SK-N-SH (cell line): ENCODE data around the gene CFAP20DC. TPM values are rescaled to one million over a fixed set of nuclear protein-coding genes. Genes with fewer than 3 reads are reported as not detected.
"Not testable (repeated sequence)": the region's sequence is repeated elsewhere in the genome, so short reads cannot be mapped to it uniquely, and the experiment has no call there.

ENCODE experiments used
- CTCF ChIA-PET: fragments of 300-600, 350-600 bp; formaldehyde crosslinking; extraction: SDS; loops from one replicate; lab custom pipeline; 2021; lab: Yijun Ruan, JAX
- POLR2A ChIA-PET: fragments of 350-600 bp; sonication (Branson Sonifier 250); formaldehyde crosslinking; extraction: SDS; loops from one replicate; lab custom pipeline; 2020; ENCODE audit warnings: antibody characterized with exemption, inconsistent platforms; lab: Yijun Ruan, JAX
- DNase-seq: peaks from one replicate; pipeline ENCODE4 v3.0.0; 2012
- H2AFZ ChIP-seq: fragments of 200-600 bp; sonication (generic); 2 replicates; pipeline ENCODE4 v1.8.1; 2016; ENCODE audit warnings: antibody characterized with exemption, mild to moderate bottlenecking, low read depth
- H3F3A ChIP-seq: fragments of 200-600 bp; sonication (generic); replicated peaks from 2 replicates; pipeline ENCODE3; 2016; ENCODE audit warnings: antibody characterized with exemption, mild to moderate bottlenecking; ENCODE audit not compliant: insufficient read depth
- H3K27ac ChIP-seq, 2 experiments: fragments of 200-500 bp in 1 of 2; fragments of 200-600 bp in 1 of 2; sonication (Bioruptor generic) in 1 of 2; sonication (generic), shearing (Covaris generic) in 1 of 2; 2 replicates each; pipeline versions ENCODE4 v1.5.1 to v1.6.1; 2014 to 2016; ENCODE audit warnings: low read depth in 2 of 2, inconsistent platforms in 1 of 2, low read length in 1 of 2, mild to moderate bottlenecking in 1 of 2, mixed read lengths in 1 of 2
- H3K27me3 ChIP-seq: fragments of 200-600 bp; sonication (generic), shearing (Covaris generic); 2 replicates; pipeline ENCODE4 v1.6.1; 2016; ENCODE audit warnings: mixed run types; ENCODE audit not compliant: insufficient read depth
- H3K36me3 ChIP-seq, 2 experiments: fragments of 200-500 bp in 1 of 2; fragments of 200-600 bp in 1 of 2; sonication (Bioruptor generic) in 1 of 2; sonication (generic) in 1 of 2; replicated peaks in 1 of 2; 2 replicates each; pipeline versions ENCODE3 to v1.5.1; 2014 to 2016; ENCODE audit warnings: low read length in 1 of 2, mild to moderate bottlenecking in 1 of 2; ENCODE audit not compliant: insufficient read depth in 2 of 2, control insufficient read depth in 1 of 2
- H3K4me1 ChIP-seq, 2 experiments: fragments of 200-500 bp in 1 of 2; fragments of 200-600 bp in 1 of 2; sonication (Bioruptor generic) in 1 of 2; sonication (generic), shearing (Covaris generic) in 1 of 2; 2 replicates each; pipeline versions ENCODE4 v1.5.1 to v1.6.1; 2014 to 2016; ENCODE audit warnings: low read depth in 1 of 2, low read length in 1 of 2, mixed run types in 1 of 2; ENCODE audit not compliant: insufficient read depth in 2 of 2, control insufficient read depth in 1 of 2
- H3K4me2 ChIP-seq: fragments of 200-600 bp; sonication (generic), shearing (Covaris generic); 2 replicates; pipeline ENCODE4 v1.6.1; 2017; ENCODE audit warnings: mixed run types
- H3K4me3 ChIP-seq, 2 experiments: fragments of 200-500 bp in 1 of 2; fragments of 200-600 bp in 1 of 2; sonication (Bioruptor generic) in 1 of 2; sonication (generic), shearing (Covaris generic) in 1 of 2; 2 replicates each; pipeline versions ENCODE4 v1.5.1 to v1.8.1; 2014 to 2016; ENCODE audit warnings: low read depth in 2 of 2, inconsistent platforms in 1 of 2, low read length in 1 of 2, mild to moderate bottlenecking in 1 of 2, mixed read lengths in 1 of 2, moderate library complexity in 1 of 2
- H3K79me2 ChIP-seq: fragments of 200-600 bp; sonication (generic); 2 replicates; pipeline ENCODE4 v1.8.1; 2017; ENCODE audit warnings: mild to moderate bottlenecking; ENCODE audit not compliant: insufficient read depth
- H3K9ac ChIP-seq: fragments of 200-600 bp; sonication (generic); 2 replicates; pipeline ENCODE4 v1.6.1; 2017; ENCODE audit warnings: mixed run types
- H3K9me2 ChIP-seq: fragments of 200-600 bp; sonication (generic); 2 replicates; pipeline ENCODE4 v1.6.1; 2017; ENCODE audit warnings: mixed run types
- H3K9me3 ChIP-seq: fragments of 200-600 bp; sonication (generic); 2 replicates; pipeline ENCODE4 v1.6.1; 2017; ENCODE audit warnings: mixed run types, mild to moderate bottlenecking, moderate library complexity
- H4K20me1 ChIP-seq: fragments of 200-600 bp; sonication (generic); 2 replicates; pipeline ENCODE4 v1.6.1; 2017; ENCODE audit warnings: mild to moderate bottlenecking, mixed run types; ENCODE audit not compliant: insufficient read depth
- ELF1 ChIP-seq: IDR thresholded peaks from 2 replicates; pipeline ENCODE4 v1.4.0; 2012
- EZH2phosphoT487 ChIP-seq: fragments of 200-600 bp; sonication (generic); IDR thresholded peaks from 2 replicates; pipeline ENCODE4 v1.6.1; 2017; ENCODE audit warnings: low read depth, mixed run types, mild to moderate bottlenecking, antibody characterized with exemption, moderate library complexity, borderline replicate concordance
- FOXJ3 ChIP-seq: sonication (generic); formaldehyde crosslinking; IDR thresholded peaks from 2 replicates; pipeline ENCODE4 v1.5.1; 2020; ENCODE audit warnings: mild to moderate bottlenecking, missing genetic modification reagents
- GABPA ChIP-seq: IDR thresholded peaks from 2 replicates; pipeline ENCODE4 v1.4.0; 2012; ENCODE audit warnings: low read depth, mild to moderate bottlenecking
- GATA2 ChIP-seq: sonication (generic); formaldehyde crosslinking; IDR thresholded peaks from 2 replicates; pipeline ENCODE4 v1.5.0; 2020; ENCODE audit warnings: mild to moderate bottlenecking, missing genetic modification reagents
- JUND ChIP-seq: IDR thresholded peaks from 2 replicates; pipeline ENCODE4 v1.4.0; 2012
- NRF1 ChIP-seq: IDR thresholded peaks from 2 replicates; pipeline ENCODE4 v1.6.1; 2012; ENCODE audit warnings: low read depth, mild to moderate bottlenecking, low read length
- POLR2AphosphoS5 ChIP-seq: IDR thresholded peaks from 2 replicates; pipeline ENCODE4 v1.6.1; 2012; ENCODE audit warnings: low read depth, low read length
- RAD21 ChIP-seq: IDR thresholded peaks from 2 replicates; pipeline ENCODE4 v1.6.1; 2012; ENCODE audit warnings: mild to moderate bottlenecking, low read length
- SIN3A ChIP-seq: IDR thresholded peaks from 2 replicates; pipeline ENCODE4 v1.6.1; 2012; ENCODE audit warnings: low read depth, mild to moderate bottlenecking, low read length, moderate library complexity, borderline replicate concordance
- SMC3 ChIP-seq: IDR thresholded peaks from 2 replicates; pipeline ENCODE4 v1.6.1; 2012; ENCODE audit warnings: low read depth, low read length, improper control_type of control experiment
- TAF1 ChIP-seq: IDR thresholded peaks from 2 replicates; pipeline ENCODE4 v1.6.1; 2012; ENCODE audit warnings: low read depth, mild to moderate bottlenecking, low read length, moderate library complexity, borderline replicate concordance
- TCF12 ChIP-seq: IDR thresholded peaks from 2 replicates; pipeline ENCODE4 v1.4.0; 2012
- YY1 ChIP-seq: IDR thresholded peaks from 2 replicates; pipeline ENCODE4 v1.4.0; 2012; ENCODE audit warnings: low read depth, mild to moderate bottlenecking
- WGBS: methylation state at CpG from one replicate; pipeline ENCODE4 v1.1.6; 2017; ENCODE audit warnings: low lambda C conversion rate; 5-methylcytosine and 5-hydroxymethylcytosine counted together
- polyA plus RNA-seq, 3 experiments: library from polyadenylated mRNA; depleted of rRNA; stranded (reverse); fragments of >200 nt; gene quantifications; 2 replicates each; pipeline ENCODE4 v1.2.3, GENCODE V29; 2012
- TF ChIP-seq, protein P1 (sequence below): IDR thresholded peaks from 2 replicates; pipeline ENCODE4 v1.4.0; 2012; ENCODE audit warnings: low read depth
- TF ChIP-seq, protein P2 (sequence below): fragments of 150-350 bp; IDR thresholded peaks from 2 replicates; pipeline ENCODE4 v1.6.1; 2016; ENCODE audit warnings: mild to moderate bottlenecking, low read depth, low read length
- TF ChIP-seq, protein P3 (sequence below): fragments of 150-350 bp; IDR thresholded peaks from 2 replicates; pipeline ENCODE4 v1.6.1; 2017; ENCODE audit warnings: antibody characterized with exemption, low read length, low read depth, borderline replicate concordance
- TF ChIP-seq, protein P4 (sequence below): IDR thresholded peaks from 2 replicates; pipeline ENCODE4 v1.6.1; 2012; ENCODE audit warnings: mild to moderate bottlenecking, low read depth, low read length, moderate library complexity

The CFAP20DC gene
- polyA plus RNA-seq, 1 of the 3 experiments (the other 2 are of a cell fraction): 1.8 TPM

DNA sequence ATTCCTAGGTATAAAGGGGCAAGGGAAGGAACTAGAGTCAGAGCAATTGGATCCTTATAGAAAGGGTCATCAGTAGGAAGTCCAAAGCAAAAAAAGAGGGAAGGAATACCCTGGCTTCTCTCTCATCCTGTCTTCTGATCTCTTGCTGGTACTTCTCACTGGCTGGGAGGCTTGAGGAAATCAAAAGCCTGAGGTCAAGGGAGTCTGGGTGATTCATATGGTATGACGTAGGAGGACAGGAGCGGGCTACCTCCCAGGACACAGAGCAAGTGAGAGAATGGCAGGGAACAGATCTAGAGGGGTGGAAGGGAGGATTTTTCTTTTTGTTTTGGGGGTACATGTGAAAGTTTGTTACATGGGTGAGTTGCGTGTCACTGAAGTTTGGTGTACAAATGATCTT lies 76.0 kb downstream of the CFAP20DC start:
- no peak overlapping the region for H2AFZ ChIP-seq
- DNase-seq: no peak
- CTCF ChIA-PET: no interaction called here
- H3K9ac ChIP-seq: no peak overlapping the region
- POLR2A ChIA-PET: no interaction called here
- H3K4me2 ChIP-seq: no peak overlapping the region
- H3K9me3 ChIP-seq: no peaks in the 10 kb centered on the region
- no peak overlapping the region for H3K27ac ChIP-seq
- no peak overlapping the region for H3K4me3 ChIP-seq
- no peaks in the 10 kb centered on the region for H3K79me2 ChIP-seq
- H3K27me3 ChIP-seq: no peaks in the 10 kb centered on the region
- H4K20me1 ChIP-seq: no peaks in the 10 kb centered on the region
- WGBS: 95% methylated on average over 3 of the region's 3 CpGs
- H3F3A ChIP-seq: no peaks in the 10 kb centered on the region
- no peaks in the 10 kb centered on the region for H3K9me2 ChIP-seq
- no peak for TF ChIP-seq GATA2 (CRISPR knock-in tag)
- no peak for TF ChIP-seq FOXJ3 (CRISPR knock-in tag)
- TF ChIP-seq TAF1: no peak
- no peak for TF ChIP-seq NRF1
- TF ChIP-seq, protein P1, sequence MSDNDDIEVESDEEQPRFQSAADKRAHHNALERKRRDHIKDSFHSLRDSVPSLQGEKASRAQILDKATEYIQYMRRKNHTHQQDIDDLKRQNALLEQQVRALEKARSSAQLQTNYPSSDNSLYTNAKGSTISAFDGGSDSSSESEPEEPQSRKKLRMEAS: no peak
- no peak for TF ChIP-seq SIN3A
- no peak for TF ChIP-seq GABPA
- no peak for TF ChIP-seq JUND
- no peak for TF ChIP-seq ELF1
- TF ChIP-seq, protein P2, sequence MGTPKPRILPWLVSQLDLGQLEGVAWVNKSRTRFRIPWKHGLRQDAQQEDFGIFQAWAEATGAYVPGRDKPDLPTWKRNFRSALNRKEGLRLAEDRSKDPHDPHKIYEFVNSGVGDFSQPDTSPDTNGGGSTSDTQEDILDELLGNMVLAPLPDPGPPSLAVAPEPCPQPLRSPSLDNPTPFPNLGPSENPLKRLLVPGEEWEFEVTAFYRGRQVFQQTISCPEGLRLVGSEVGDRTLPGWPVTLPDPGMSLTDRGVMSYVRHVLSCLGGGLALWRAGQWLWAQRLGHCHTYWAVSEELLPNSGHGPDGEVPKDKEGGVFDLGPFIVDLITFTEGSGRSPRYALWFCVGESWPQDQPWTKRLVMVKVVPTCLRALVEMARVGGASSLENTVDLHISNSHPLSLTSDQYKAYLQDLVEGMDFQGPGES: no peak
- no peak for TF ChIP-seq TCF12
- TF ChIP-seq SMC3: no peak
- no peak for TF ChIP-seq POLR2AphosphoS5
- TF ChIP-seq, protein P3, sequence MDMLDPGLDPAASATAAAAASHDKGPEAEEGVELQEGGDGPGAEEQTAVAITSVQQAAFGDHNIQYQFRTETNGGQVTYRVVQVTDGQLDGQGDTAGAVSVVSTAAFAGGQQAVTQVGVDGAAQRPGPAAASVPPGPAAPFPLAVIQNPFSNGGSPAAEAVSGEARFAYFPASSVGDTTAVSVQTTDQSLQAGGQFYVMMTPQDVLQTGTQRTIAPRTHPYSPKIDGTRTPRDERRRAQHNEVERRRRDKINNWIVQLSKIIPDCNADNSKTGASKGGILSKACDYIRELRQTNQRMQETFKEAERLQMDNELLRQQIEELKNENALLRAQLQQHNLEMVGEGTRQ: no peak
- no peak for TF ChIP-seq YY1
- no peak for TF ChIP-seq RAD21
- TF ChIP-seq EZH2phosphoT487: no peak
- TF ChIP-seq, protein P4, sequence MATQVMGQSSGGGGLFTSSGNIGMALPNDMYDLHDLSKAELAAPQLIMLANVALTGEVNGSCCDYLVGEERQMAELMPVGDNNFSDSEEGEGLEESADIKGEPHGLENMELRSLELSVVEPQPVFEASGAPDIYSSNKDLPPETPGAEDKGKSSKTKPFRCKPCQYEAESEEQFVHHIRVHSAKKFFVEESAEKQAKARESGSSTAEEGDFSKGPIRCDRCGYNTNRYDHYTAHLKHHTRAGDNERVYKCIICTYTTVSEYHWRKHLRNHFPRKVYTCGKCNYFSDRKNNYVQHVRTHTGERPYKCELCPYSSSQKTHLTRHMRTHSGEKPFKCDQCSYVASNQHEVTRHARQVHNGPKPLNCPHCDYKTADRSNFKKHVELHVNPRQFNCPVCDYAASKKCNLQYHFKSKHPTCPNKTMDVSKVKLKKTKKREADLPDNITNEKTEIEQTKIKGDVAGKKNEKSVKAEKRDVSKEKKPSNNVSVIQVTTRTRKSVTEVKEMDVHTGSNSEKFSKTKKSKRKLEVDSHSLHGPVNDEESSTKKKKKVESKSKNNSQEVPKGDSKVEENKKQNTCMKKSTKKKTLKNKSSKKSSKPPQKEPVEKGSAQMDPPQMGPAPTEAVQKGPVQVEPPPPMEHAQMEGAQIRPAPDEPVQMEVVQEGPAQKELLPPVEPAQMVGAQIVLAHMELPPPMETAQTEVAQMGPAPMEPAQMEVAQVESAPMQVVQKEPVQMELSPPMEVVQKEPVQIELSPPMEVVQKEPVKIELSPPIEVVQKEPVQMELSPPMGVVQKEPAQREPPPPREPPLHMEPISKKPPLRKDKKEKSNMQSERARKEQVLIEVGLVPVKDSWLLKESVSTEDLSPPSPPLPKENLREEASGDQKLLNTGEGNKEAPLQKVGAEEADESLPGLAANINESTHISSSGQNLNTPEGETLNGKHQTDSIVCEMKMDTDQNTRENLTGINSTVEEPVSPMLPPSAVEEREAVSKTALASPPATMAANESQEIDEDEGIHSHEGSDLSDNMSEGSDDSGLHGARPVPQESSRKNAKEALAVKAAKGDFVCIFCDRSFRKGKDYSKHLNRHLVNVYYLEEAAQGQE: no peak
- no peaks in the 10 kb centered on the region for H3K4me1 ChIP-seq
- H3K36me3 ChIP-seq: no peaks in the 10 kb centered on the region

DNA sequence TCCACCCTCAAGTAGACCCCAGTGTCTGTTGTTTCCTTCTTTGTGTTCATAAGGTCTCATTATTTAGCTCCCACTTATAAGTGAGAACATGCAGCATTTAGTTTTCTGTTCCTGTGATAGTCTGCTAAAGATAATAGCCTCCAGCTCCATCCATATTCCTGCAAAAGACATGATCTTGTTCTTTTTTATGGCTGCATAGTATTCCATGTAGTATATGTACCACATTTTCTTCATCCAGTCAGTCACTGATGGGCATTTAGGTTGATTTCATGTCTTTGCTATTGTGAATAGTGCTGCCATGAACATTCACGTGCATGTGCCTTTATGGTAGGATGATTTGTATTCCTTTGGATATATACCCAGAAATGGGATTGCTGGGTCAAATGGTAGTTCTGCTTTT lies 82.0 kb downstream of the CFAP20DC start:
- H3K9me2 ChIP-seq, H4K20me1 ChIP-seq, H3K4me2 ChIP-seq, H3K9ac ChIP-seq, H3K36me3 ChIP-seq, H3K9me3 ChIP-seq, POLR2A ChIA-PET, H3K79me2 ChIP-seq, DNase-seq, H3K27me3 ChIP-seq, CTCF ChIA-PET, H3K4me3 ChIP-seq, H3K27ac ChIP-seq, H2AFZ ChIP-seq, H3F3A ChIP-seq: not testable (repeated sequence)
- peaks cover 0 to 10% of the 10 kb centered on the region in 2 experiments; a peak in 1 of 4 replicates for H3K4me1 ChIP-seq
- 91% methylated on average over 1 of the region's 1 CpG for WGBS
